Liver (tissue), 9 donors: ENCODE data around the gene C6orf132. TPM values are rescaled to one million over a fixed set of nuclear protein-coding genes. Genes with fewer than 3 reads are reported as not detected.

Experiments used
- DNase-seq: peaks from one replicate; pipeline ENCODE4 v3.0.0-alpha.2; 2017; ENCODE audit warnings: low spot score
- H3K27ac ChIP-seq, 2 donors: one replicate each; pipeline ENCODE4 v1.7.0; 2013; ENCODE audit warnings: inconsistent platforms in 2 of 2, low read length in 2 of 2, control low read depth in 1 of 2, low read depth in 1 of 2, mild to moderate bottlenecking in 1 of 2
- H3K27me3 ChIP-seq, 4 donors: one replicate each; pipeline versions ENCODE4 v1.6.1 to v1.7.0; 2013; ENCODE audit warnings: low read length in 3 of 4, inconsistent platforms in 1 of 4, mild to moderate bottlenecking in 1 of 4, moderate library complexity in 1 of 4; ENCODE audit not compliant: control insufficient read depth in 4 of 4, insufficient read depth in 4 of 4
- H3K36me3 ChIP-seq, 4 donors: one replicate each; pipeline versions ENCODE4 v1.6.1 to v1.7.0; 2013; ENCODE audit warnings: low read length in 3 of 4, mild to moderate bottlenecking in 3 of 4, low read depth in 1 of 4, moderate library complexity in 1 of 4; ENCODE audit not compliant: control insufficient read depth in 4 of 4, insufficient read depth in 3 of 4
- H3K4me1 ChIP-seq, 4 donors: one replicate each; pipeline versions ENCODE4 v1.6.1 to v1.7.0; 2013; ENCODE audit warnings: low read length in 3 of 4, mild to moderate bottlenecking in 3 of 4, moderate library complexity in 1 of 4; ENCODE audit not compliant: control insufficient read depth in 4 of 4, insufficient read depth in 4 of 4
- H3K4me3 ChIP-seq, 3 donors: one replicate each; pipeline versions ENCODE4 v1.6.1 to v1.7.0; 2013; ENCODE audit warnings: low read length in 3 of 3, control low read depth in 1 of 3, low read depth in 1 of 3, mild to moderate bottlenecking in 1 of 3
- H3K9ac ChIP-seq, 2 donors: one replicate each; pipeline ENCODE4 v1.7.0; 2013; ENCODE audit warnings: low read length in 2 of 2, mild to moderate bottlenecking in 2 of 2, moderate library complexity in 2 of 2, control low read depth in 1 of 2, low read depth in 1 of 2
- H3K9me3 ChIP-seq, 4 donors: one replicate each; pipeline versions ENCODE4 v1.6.1 to v1.7.0; 2013; ENCODE audit warnings: low read length in 3 of 4; ENCODE audit not compliant: control insufficient read depth in 4 of 4
- ATF3 ChIP-seq: IDR thresholded peaks from 2 replicates; pipeline ENCODE4 v1.6.1; 2016; ENCODE audit warnings: antibody characterized with exemption
- CTCF ChIP-seq: fragments of 150-350 bp; IDR thresholded peaks from 2 replicates; pipeline ENCODE4 v1.5.1; 2017; ENCODE audit warnings: improper control_type of control experiment, low read depth, low read length; ENCODE audit not compliant: missing input control
- EGR1 ChIP-seq, 2 donors: IDR thresholded peaks; 2 replicates each; pipeline ENCODE4 v1.6.1; 2016 to 2018; ENCODE audit warnings: antibody characterized with exemption in 2 of 2, low read depth in 2 of 2
- FOXA1 ChIP-seq: IDR thresholded peaks from 2 replicates; pipeline ENCODE4 v1.6.1; 2016; ENCODE audit warnings: antibody characterized with exemption
- FOXA2 ChIP-seq: IDR thresholded peaks from 2 replicates; pipeline ENCODE4 v1.6.1; 2016; ENCODE audit warnings: antibody characterized with exemption
- GABPA ChIP-seq, 2 donors: IDR thresholded peaks in 1 of 2; conservative IDR thresholded peaks in 1 of 2; 2 replicates each; pipeline ENCODE4 v1.6.1; 2016; ENCODE audit warnings: antibody characterized with exemption in 2 of 2, mild to moderate bottlenecking in 1 of 2, moderate library complexity in 1 of 2
- HNF4A ChIP-seq, 2 donors: conservative IDR thresholded peaks; 2 replicates each; pipeline ENCODE4 v1.6.1; 2016; ENCODE audit warnings: antibody characterized with exemption in 2 of 2, mild to moderate bottlenecking in 2 of 2
- HNF4G ChIP-seq: IDR thresholded peaks from 2 replicates; pipeline ENCODE4 v1.6.1; 2016; ENCODE audit warnings: antibody characterized with exemption
- JUND ChIP-seq, 2 donors: IDR thresholded peaks; 2 replicates each; pipeline ENCODE4 v1.6.1; 2016; ENCODE audit warnings: antibody characterized with exemption in 2 of 2
- MAX ChIP-seq: IDR thresholded peaks from 2 replicates; pipeline ENCODE4 v1.6.1; 2016; ENCODE audit warnings: antibody characterized with exemption
- NR2F2 ChIP-seq: IDR thresholded peaks from 2 replicates; pipeline ENCODE4 v1.6.1; 2016; ENCODE audit warnings: antibody characterized with exemption
- RAD21 ChIP-seq, 2 donors: IDR thresholded peaks; 2 replicates each; pipeline ENCODE4 v1.6.1; 2016; ENCODE audit warnings: antibody characterized with exemption in 2 of 2, mild to moderate bottlenecking in 2 of 2
- REST ChIP-seq: IDR thresholded peaks from 2 replicates; pipeline ENCODE4 v1.6.1; 2016; ENCODE audit warnings: antibody characterized with exemption, mild to moderate bottlenecking
- RXRA ChIP-seq, 2 donors: IDR thresholded peaks; 2 replicates each; pipeline ENCODE4 v1.6.1; 2017 to 2018; ENCODE audit warnings: antibody characterized with exemption in 2 of 2, mild to moderate bottlenecking in 1 of 2
- SP1 ChIP-seq: IDR thresholded peaks from 2 replicates; pipeline ENCODE4 v1.6.1; 2018; ENCODE audit warnings: antibody characterized with exemption, mild to moderate bottlenecking
- TAF1 ChIP-seq: conservative IDR thresholded peaks from 2 replicates; pipeline ENCODE4 v1.6.1; 2016; ENCODE audit warnings: antibody characterized with exemption, mild to moderate bottlenecking
- YY1 ChIP-seq: IDR thresholded peaks from 2 replicates; pipeline ENCODE4 v1.6.1; 2016; ENCODE audit warnings: antibody characterized with exemption, mild to moderate bottlenecking
- ZBTB33 ChIP-seq: IDR thresholded peaks from 2 replicates; pipeline ENCODE4 v1.6.1; 2016; ENCODE audit warnings: antibody characterized with exemption
- WGBS: extraction: QIAGEN DNeasy Blood & Tissue Kit; methylation state at CpG from one replicate; pipeline ENCODE4 v1.1.7; 2013; 5-methylcytosine and 5-hydroxymethylcytosine counted together
- polyA plus RNA-seq, 2 donors: library from polyadenylated mRNA; stranded (reverse) in 1 of 2; unstranded in 1 of 2; fragments of 200-250 nt in 1 of 2; fragments of >200 nt in 1 of 2; fragmentation: Nextera tagmentation in 1 of 2; extraction: Ambion mirVana in 1 of 2; gene quantifications; one replicate each; pipeline versions ENCODE4 v1.2.1 to v1.2.3, GENCODE V29; 2013 to 2015
- total RNA-seq, 2 donors: library from RNA; depleted of rRNA; stranded (reverse); fragments of >200 nt; gene quantifications; one replicate each; pipeline ENCODE4 v1.2.3, GENCODE V29; 2014
- donor health status: healthy.
- donor health status: healthy.
- donor health status: healthy.
- donor health status: healthy.
- donor health status: healthy.

C6orf132 gene
- total and polyA plus RNA-seq, 4 donors, result 0.07 to 0.25 (median 0.24) TPM; not detected in 1

GRCh38 chr6:42073287-42073686, 69.1 kb downstream of the C6orf132 start:
- Histone ChIP-seq H3K27me3 (no peaks in the 10 kb centered on the region), H3K36me3 (peaks cover 18 to 62% (median 43%) of the 10 kb centered on the region in 4 donors), H3K4me3 (no peak overlapping the region), H3K9me3 (no peaks in the 10 kb centered on the region), H3K4me1 (no peaks in the 10 kb centered on the region), H3K27ac (no peak overlapping the region), H3K9ac (no peak overlapping the region)
- WGBS, result 86% methylated on average over 2 of the region's 2 CpGs
- TF ChIP-seq REST (no peak), TAF1 (no peak), FOXA1 (no peak), MAX (no peak), CTCF (no peak), RAD21 (IDR thresholded peaks at IDR 0.05) (no peak), FOXA2 (no peak), HNF4A (conservative IDR thresholded peaks at IDR 0.05) (no peak), SP1 (no peak), GABPA (IDR thresholded peaks at IDR 0.05 in 1 of 2, conservative IDR thresholded peaks at IDR 0.05 in 1 of 2) (no peak), YY1 (no peak), RXRA (IDR thresholded peaks at IDR 0.05) (no peak), ATF3 (no peak), NR2F2 (no peak), JUND (IDR thresholded peaks at IDR 0.05) (no peak), HNF4G (no peak), EGR1 (IDR thresholded peaks at IDR 0.05; ENCODE audit: low read depth in 2 of 2) (no peak), ZBTB33 (no peak)
- no peak for DNase-seq
